Uterus (tissue), 4 donors: ENCODE data around the gene SIGLEC15. TPM values are rescaled to one million over a fixed set of nuclear protein-coding genes. Genes with fewer than 3 reads are reported as not detected.

Source experiments
- DNase-seq, 2 donors: peaks; one replicate each; pipeline ENCODE4 v3.0.0-alpha.2; 2019 to 2020
- H3K27ac ChIP-seq, 2 donors: fragments of 200-600 bp; sonication (generic); 1 replicate in 1 of 2; 2 replicates in 1 of 2; pipeline ENCODE4 v1.5.1; 2016 to 2018
- H3K27me3 ChIP-seq, 2 donors: fragments of 200-600 bp; sonication (generic); one replicate each; pipeline ENCODE4 v1.5.1; 2018 to 2019; ENCODE audit warnings: control low read depth in 1 of 2
- H3K36me3 ChIP-seq, 2 donors: fragments of 200-600 bp; sonication (generic); one replicate each; pipeline ENCODE4 v1.5.1; 2019; ENCODE audit warnings: control low read depth in 1 of 2
- H3K4me1 ChIP-seq, 2 donors: fragments of 200-600 bp; sonication (generic); one replicate each; pipeline ENCODE4 v1.5.1; 2018 to 2019; ENCODE audit warnings: control low read depth in 1 of 2
- H3K4me3 ChIP-seq, 2 donors: fragments of 200-600 bp; sonication (generic); 1 replicate in 1 of 2; 2 replicates in 1 of 2; pipeline ENCODE4 v1.5.1; 2018 to 2019; ENCODE audit warnings: mild to moderate bottlenecking in 1 of 2
- H3K9me3 ChIP-seq, 2 donors: fragments of 200-600 bp; sonication (generic); one replicate each; pipeline ENCODE4 v1.5.1; 2019; ENCODE audit warnings: control low read depth in 1 of 2
- CTCF ChIP-seq, 4 experiments: fragments of 200-600 bp in 2 of 4; fragments of 450-650 bp in 2 of 4; sonication (generic) in 2 of 4; IDR thresholded peaks; one replicate each; pipeline ENCODE4 v1.5.1; 2016 to 2019; ENCODE audit warnings: antibody characterized with exemption in 4 of 4, mild to moderate bottlenecking in 2 of 4, moderate library complexity in 1 of 4
- POLR2A ChIP-seq, 2 donors: fragments of 450-650 bp; IDR thresholded peaks; one replicate each; pipeline ENCODE4 v1.6.1; 2016; ENCODE audit warnings: antibody characterized with exemption in 2 of 2, mild to moderate bottlenecking in 1 of 2, moderate library complexity in 1 of 2
- intact Hi-C: fragments of 100-400 bp; cut with DNase I; formaldehyde crosslinking; loops from one replicate; pipeline ENCODE4 v1.15.1; 2023; ENCODE audit warnings: low total_unique reads
- total RNA-seq, 4 donors: library from RNA; depleted of rRNA in 3 of 4; stranded (reverse); fragments of >200 nt in 3 of 4; gene quantifications; one replicate each; pipeline versions ENCODE4 v1.1.0 to v1.2.4, GENCODE V29; 2014 to 2023
- donor health status: DM: yes; HTN: yes; CAD: no.

Gene SIGLEC15
- total RNA-seq, 4 donors from 2014 or later, result 2.8 TPM; not detected in 3

- DNase-seq, result no peak
- H3K36me3 ChIP-seq, result no peaks in the 10 kb centered on the region
- TF ChIP-seq CTCF (IDR thresholded peaks at IDR 0.05), result no peak
- no peak overlapping the region for H3K27ac ChIP-seq
- H3K4me3 ChIP-seq, result no peak overlapping the region
- H3K27me3 ChIP-seq, result no peaks in the 10 kb centered on the region
- intact Hi-C loops, result no loop called here
- no peaks in the 10 kb centered on the region for H3K9me3 ChIP-seq
- no peaks in the 10 kb centered on the region for H3K4me1 ChIP-seq
Observed at GRCh38 chr18:45877403-45877802, 51.9 kb downstream of the SIGLEC15 start.

- H3K36me3 ChIP-seq, result no peaks in the 10 kb centered on the region
- no peak overlapping the region for H3K4me3 ChIP-seq
- intact Hi-C loops, result no loop called here
- peak; percentile 42 to 65 for DNase-seq
- no peak overlapping the region for H3K27ac ChIP-seq
- H3K4me1 ChIP-seq, result no peaks in the 10 kb centered on the region
- H3K27me3 ChIP-seq, result no peaks in the 10 kb centered on the region
- TF ChIP-seq POLR2A (IDR thresholded peaks at IDR 0.05) (no peak), CTCF (IDR thresholded peaks at IDR 0.05) (peak; percentile 87 to 95 (median 92))
- no peaks in the 10 kb centered on the region for H3K9me3 ChIP-seq
Observed at GRCh38 chr18:45879681-45880655, 54.5 kb downstream of the SIGLEC15 start.

- no peaks in the 10 kb centered on the region for H3K9me3 ChIP-seq
- no peaks in the 10 kb centered on the region for H3K4me1 ChIP-seq
- H3K36me3 ChIP-seq, result no peaks in the 10 kb centered on the region
- H3K4me3 ChIP-seq, result no peak overlapping the region
- TF ChIP-seq POLR2A (IDR thresholded peaks at IDR 0.05) (no peak), CTCF (IDR thresholded peaks at IDR 0.05) (no peak)
- no peaks in the 10 kb centered on the region for H3K27me3 ChIP-seq
- DNase-seq, result no peak
- intact Hi-C loops, result no loop called here
- H3K27ac ChIP-seq, result no peak overlapping the region
Observed at GRCh38 chr18:45880876-45881558, 55.5 kb downstream of the SIGLEC15 start.

- Histone ChIP-seq H3K36me3 (no peaks in the 10 kb centered on the region), H3K4me3 (no peak overlapping the region), H3K4me1 (no peaks in the 10 kb centered on the region), H3K9me3 (no peaks in the 10 kb centered on the region), H3K27me3 (no peaks in the 10 kb centered on the region), H3K27ac (no peak overlapping the region)
- DNase-seq, result no peak
- intact Hi-C loops, result no loop called here
- no peak for TF ChIP-seq CTCF (IDR thresholded peaks at IDR 0.05)
- TF ChIP-seq POLR2A (IDR thresholded peaks at IDR 0.05), result no peak
Observed at GRCh38 chr18:45887585-45887984, 62.1 kb downstream of the SIGLEC15 start.
